Islet of Langerhans (tissue), 1 donor: ENCODE data around the gene PLK2.

Experiments
- FAIRE-seq: peaks from one replicate; lab custom pipeline; 2011; peaks lifted over from hg19 to GRCh38; lab: Jason Lieb, UNC

The PLK2 gene

DNA sequence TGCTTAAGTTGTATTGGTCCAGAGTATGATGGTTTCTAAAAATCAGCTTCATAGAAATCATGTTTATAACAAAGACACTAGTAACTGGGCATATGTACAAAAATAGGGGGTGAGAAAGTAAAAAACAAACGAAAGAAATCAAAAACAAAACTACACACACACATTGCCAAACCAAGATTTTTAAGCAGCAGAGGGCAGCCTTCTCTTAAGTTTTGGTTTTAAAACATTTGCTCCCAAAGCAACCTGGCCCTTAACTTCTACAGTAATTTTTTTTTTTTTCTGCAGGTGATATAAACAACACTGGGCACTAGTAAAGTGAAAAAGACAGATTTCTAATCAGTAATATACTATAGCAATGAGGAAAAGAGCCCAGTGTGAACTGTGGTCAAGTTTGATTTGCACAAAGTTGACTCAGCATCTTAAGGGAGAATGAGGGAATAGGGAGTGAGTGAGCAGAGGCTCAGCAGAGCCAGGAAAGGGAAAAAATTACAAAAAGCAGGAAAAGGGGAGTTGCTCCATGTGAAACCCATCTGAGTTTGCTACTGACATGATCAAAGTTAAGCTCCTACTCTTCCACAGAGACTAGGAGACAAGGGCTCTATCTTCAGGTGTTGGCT, 18.0 kb upstream of the PLK2 start:
- peak; percentile 60 for FAIRE-seq

DNA sequence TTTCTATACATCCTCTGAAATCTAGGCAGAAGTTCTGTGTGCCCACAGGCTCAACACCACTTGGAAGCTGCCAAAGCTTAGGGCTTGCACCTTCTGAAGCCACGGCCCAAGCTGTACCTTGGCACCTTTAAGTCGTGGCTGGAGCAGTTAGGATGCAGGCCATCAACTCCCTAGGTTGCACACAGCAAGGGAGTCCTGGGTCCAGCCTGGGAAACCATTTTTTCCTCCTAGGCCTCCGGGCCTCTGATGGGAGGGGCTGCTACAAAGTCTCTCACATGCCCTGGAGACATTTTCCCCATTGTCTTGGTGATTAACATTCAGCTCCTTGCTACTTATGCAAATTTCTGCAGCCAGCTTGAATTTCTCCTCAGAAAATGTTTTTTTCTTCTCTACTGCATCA, 15.5 kb upstream of the PLK2 start:
- no peak for FAIRE-seq

DNA sequence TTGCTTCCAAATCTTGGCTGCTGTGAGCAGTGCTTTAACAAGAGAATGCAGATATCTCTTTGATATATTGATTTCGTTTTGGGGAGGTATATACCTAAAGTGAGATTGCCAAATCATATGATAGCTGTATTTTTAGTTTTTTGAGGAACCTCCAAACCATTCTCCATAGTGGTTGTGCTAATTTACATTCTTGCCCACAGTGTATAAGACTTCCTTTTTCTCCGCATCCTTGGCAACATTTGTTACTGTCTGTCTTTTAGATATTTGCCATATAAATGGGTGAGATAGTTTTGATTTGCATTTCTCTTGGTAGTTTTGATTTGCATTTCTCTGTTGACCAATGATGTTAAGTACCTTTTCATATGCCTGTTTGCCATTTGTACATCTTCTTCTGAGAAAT, 10.0 kb upstream of the PLK2 start:
- no peak for FAIRE-seq

DNA sequence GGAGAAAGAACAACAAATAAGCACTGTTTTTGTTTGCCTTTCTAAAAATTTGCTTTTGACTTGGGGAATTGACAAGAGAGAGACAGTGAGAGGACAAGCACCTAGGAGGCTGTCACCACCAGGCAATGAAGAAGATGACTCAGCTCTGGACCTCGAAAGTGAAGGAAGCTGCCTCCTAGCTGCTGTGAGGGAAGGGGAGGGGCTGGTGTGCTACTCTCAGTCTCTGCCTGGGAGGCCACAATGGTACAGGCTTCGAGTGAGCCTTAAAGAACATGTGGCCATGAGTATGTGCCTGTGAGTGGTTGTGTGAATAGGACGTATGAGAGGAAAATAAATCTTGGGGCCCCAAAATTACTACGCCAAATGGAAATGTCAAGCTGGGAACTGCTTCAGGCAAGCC, 7.1 kb upstream of the PLK2 start:
- no peak for FAIRE-seq

DNA sequence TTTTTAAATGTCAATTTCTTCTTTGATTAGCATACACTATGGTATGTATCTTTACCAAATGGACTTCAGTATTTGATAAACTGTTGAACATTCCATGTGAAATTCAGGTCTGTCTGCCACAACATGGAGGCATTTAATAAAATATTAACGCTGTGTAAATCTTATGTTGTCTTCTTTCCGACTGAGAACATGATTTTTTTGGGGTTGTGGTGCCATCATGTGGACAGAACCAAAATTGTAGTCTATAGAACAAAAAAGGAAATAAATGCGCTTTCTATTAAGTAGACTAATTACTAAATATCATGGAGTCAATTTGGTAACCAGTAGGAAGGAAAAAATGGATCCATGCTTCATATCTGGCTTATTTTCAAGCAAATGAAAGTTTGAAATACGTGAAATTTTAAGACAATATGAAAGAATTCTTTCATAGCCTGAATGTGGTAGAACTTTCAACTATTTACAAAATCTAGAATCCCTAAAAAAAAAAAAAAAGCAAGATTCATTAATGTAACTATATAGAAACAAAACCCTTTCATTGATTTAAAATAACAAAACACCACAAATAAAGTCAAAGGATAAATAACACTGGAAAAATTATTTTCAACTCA, 2.8 kb upstream of the PLK2 start:
- peak; percentile 99 for FAIRE-seq

DNA sequence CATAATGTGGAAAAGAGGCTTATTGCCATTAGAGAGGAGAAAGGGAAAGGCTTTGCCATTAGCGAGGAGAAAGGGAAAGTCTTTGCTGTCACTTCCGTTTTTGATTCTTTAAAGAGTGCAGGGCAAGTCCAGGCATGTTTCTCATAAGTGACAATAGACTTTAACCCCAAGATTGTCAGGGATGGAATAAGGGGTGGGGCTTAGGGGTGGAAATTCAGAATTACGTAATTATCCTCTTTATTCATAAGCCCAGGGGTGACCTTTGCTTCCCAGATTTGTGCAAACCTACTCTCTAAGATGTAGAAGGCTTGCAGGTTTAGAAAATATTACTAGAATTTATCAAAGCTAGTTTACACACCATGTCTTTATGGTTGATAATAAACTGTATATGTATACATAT, 2.3 kb upstream of the PLK2 start:
- FAIRE-seq: no peak

DNA sequence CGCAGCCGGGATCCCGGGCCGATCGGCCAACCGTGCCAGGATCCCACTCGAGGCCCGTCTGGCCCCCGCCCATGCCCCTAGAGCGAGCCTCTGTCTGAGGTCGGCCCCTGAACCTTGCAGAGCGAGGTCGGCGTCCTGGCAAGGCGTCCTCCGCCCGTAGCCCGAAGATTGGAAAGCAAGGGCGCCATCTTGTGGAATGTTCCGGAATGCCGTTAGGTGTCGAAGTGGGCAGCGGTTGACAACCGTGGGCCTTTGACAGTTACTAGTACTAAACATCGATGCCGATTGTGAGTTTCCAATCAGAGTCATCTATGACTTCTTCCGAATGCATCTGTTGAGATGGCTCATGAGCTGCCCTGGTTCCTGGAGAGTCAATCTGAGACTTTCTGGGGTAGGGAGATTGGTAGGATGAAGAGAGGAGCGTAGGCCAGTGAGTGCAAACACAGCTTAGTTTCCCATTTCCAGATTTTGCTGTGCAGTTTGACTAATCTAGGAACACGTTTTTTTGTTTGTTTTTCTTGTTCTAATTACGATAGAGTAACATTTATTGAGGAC, 923 bp upstream of the PLK2 start:
- FAIRE-seq: peak; percentile 30

DNA sequence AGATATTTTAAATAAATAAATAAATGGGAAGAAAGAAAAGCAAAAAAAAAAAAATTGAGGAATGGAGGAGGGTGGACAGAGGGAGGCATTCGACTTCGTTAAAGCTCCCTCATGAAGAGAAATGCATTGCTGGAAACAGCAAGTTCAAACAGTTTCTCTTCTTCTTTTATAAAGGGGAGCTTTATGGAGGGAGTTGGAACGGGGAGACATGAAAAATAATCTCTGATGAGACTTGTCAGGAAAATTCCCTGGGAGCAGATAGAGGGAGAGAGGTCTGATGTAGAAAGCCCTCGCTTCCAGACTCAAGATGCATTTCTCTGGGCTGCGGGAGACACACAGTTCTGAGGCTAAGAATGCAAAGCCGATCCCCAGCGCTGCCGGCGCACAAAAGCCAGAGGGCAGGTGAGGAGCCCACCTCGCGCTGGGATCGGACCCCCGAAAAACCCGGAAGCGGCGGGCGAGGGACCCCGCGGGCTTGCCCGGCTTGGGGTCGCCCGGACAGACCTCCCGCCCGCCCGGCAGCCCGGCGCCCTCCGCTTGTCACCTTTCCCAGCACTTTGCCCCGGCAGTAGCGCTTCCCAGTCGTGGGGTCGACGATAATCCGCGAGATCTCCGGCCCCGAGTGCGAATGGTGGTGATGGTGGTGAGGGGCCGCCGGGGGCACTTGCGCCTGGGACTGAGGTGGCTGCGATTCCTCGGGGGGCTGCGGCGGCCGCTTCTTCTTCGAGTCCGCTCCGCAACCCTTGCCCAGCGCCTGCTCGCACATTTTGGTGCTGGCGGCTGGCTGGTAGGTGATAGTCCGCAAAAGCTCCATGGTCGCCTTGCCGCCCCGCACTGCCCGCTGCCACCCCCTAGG, 512 bp downstream of the PLK2 start:
- FAIRE-seq: no peak

DNA sequence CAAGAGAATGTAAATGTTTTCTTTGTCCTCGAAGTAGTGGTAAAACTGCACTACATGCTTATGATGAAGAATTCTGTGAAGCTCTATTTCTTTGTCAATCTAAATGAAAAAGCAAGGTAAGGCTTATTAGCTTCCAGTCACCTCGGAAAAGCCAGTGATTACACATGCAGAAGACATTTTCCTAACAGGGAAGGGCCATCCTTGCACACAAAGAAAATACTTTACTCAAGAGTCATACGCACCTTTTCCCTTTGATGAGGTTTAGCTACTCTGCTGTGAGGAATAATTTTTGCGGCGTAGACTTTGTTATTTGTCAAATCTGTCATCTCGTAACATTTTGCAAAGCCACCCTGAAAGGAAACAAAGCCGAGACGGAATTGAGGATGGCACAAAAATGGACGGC, 1.1 kb downstream of the PLK2 start:
- FAIRE-seq: no peak

DNA sequence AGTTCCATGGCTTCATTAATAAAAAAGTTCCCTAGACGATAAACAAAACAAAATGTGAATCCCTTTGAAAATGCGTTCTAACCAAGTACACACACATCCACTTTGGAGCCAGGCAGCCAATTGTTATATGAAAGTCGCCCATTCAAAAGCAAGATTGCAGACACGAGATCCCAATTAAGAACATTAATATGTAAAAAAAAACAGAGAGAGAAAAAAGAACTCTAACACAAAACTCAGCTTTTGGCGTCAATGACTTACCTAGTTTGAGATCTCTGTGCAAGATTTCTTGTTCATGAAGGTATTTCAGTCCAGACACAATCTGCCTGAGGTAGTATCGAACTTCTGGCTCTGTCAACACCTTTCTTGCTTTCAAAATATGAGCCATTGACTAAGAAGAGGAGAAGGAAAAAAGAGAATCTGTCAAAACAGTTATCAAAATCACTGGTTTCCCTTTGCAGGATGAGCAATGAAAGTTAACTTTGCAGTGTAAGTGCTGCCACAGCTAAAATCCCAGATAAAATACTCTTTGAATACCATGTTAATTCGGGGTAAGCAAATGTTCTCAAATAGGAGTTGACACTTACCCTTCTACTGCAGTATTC, 1.6 kb downstream of the PLK2 start:
- FAIRE-seq: peak; percentile 49

DNA sequence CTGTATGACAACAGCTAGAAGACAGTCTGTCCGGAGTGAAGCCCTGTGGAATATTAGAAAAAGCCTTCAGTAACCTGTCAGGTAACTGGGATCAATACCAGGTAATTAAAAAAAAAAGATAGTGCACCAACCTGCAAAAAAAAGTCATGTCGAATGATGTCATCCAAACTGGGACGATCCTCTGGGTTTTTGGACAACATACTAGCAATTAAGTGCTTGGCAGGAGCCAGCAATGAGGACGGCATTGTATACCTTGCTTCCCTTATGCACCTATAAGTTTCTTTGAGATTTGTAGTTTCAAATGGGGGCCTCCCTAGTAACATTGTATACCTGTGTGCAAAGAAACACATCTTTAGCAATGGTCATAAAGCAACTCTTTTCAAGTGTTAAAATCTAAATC, 2.8 kb downstream of the PLK2 start:
- FAIRE-seq: no peak

DNA sequence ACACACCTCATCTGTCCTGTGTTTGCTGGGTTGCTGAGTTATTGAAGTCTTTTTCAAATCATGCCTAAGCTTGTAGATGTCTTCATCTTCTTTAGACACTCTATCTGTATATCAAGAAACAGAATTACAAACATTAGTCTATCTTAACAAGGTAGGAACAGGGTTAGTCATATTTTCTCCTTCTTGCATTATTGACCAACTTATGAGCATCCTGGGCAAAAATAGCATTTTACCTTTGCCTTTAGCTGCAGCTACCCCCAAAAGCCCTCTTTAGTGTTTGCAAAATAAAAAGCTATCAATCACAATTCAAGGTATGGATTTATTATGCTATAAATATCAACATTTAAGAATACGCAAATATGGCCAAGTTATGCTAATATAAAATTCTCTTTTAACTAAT, 3.4 kb downstream of the PLK2 start:
- FAIRE-seq: peak; percentile 70

DNA sequence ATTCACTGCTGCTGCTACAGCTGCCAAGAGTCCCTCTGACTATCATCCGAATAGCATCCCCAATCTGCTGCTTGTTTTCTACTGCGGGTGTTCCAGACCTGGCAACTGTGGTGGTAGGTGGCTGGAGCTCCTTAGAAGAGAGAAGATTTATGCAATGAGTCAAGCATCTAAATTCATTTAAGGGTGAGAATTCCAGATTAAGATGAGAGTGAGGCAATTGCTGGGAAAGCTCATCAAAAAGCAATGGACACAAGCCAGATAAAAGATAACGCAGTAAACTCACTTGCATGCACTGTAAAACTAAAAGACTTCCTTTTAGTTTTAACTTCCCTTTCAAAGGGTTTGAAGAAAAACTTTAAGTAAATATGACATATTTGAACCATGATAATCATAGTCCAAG, 3.9 kb downstream of the PLK2 start:
- no peak for FAIRE-seq

DNA sequence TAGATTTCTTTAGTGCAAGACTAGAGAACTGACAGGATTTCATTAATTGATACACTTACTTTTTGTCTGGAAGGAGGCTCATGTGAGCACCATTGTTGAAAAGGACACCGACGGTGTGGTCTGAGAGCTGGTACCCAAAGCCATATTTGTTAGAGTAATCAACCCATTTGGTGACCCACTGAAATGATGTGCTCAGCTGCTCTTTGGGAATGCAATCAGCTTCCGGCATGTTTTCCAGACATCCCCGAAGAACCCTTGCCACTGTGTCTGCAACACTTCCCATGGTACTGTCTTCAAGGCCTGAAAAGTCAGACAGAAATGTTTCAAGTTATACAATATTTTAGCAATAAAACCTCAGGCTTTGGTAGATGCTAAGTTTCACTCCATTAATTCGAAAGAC, 4.4 kb downstream of the PLK2 start:
- FAIRE-seq: no peak

DNA sequence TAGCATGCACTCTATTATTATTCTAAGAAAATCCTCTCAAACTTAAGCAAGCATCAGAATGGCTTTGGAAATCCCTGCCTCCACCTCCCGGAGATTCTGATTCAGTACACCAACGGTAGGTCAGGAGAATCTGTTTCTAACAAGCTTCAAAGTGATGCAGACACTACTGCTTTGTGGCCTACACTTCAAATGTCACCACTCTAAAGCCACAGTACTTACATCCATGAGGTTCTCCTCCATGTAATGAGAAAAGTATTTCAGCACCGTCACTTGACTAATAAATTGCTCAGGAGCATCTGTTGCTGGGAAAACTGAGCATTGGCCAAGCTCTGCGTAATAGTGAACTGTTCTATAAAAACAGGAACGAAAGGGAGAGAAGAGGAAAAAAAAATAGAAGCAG, 4.8 kb downstream of the PLK2 start:
- FAIRE-seq: no peak

DNA sequence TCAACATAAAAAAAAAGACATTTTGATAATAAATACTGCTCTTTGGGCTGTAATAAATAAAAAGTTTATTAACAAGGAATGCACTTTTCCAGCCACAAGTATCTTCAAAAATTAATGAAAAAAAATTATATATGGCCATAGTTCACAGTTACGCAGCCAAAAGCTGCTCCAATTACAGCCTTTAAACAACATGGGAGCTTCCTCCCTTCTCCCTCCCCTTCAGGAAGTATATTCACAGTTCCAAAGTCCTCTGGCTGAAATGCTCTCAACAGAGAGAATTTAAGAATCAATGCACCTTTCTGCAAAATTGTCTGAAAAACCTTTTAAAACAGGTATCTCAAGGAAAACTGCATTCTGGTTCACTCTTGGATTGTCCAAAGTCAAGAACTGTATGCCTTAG, 5.9 kb downstream of the PLK2 start:
- FAIRE-seq: no peak

DNA sequence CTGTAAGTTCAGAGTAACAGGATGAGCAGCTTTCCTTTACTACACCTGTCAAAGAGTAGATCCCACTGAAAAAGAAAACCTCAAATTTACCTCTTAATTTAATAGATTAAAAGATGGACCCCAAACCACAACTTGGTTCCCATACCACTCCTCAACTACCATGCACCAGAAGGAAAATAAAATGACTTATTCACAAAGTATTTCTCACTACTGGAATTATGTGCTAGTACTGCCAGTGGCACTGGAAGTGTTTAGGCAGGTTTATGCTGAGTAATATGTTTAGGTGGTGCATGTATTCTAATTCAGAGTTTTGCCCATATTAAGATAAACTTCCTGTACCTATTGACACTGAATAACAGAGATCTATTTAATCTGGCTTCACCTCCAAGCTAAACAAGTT, 6.6 kb downstream of the PLK2 start:
- FAIRE-seq: no peak

DNA sequence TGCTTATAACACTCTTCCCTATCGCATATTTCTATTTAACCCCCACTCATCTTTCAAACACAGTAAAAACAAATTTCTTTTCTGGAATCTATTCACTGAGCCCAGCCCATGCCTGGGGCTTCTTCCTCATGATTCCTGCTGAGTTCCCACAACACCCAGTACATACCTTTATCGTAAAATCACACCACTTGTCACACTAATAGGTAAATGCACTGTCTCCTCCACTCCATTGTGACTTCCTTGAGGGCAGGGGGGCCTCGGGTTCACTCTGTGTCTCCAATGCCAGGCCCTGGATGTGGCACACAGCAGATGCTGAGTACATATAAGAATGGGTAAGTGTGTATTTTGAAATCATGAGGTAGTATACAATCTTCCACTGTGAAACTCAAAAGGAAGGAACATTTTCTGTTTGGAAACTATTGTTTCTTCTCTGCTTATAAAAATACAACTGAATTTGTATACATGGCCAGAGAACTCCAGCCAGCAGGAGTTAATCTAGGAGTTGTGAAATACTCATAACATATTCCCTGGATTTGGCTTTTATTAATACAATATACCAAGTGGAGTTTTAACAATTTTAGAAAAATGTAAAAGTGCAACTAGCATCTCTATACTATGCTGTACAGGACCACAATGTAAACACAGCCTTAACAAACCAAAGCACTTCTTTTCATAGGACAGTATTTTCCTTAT, 7.2 kb downstream of the PLK2 start:
- FAIRE-seq: no peak

DNA sequence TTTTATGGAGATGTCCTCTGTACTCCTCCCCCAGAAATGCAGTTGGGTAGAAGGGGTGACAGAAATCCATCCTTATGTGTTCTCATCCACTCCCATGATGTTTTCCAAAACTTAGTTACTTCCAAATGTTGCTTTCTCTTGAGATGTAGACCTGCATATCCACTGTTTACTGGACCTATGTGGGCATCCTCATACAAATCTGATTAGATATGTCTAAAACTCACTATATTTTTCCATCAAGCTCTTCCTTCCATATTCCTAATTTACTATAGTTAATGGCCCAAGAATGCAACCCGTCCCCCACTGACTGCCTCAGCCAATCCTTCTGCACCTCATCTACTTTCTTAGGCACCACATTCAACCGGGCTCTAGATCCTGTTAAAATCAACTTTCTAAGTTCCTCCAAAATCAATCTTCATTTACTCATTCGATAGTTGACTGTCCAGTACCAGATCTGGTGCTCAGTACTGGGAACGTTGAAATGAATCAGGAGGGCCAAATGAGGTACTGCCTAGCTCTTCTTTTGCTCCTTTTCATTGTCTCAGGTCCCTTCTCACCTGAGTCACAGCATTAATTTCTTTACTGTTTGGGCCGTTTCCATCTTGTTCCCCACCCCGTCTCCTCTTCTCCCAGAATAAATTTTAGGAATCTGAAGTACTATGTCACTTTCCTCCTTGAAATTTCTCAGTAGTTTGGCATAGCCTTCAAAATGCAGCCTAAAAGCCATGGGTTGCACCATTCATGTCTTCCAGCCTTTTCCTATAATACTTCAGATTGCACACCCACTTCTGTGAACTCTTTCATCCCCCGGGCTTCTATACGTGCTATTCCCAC, 7.9 kb downstream of the PLK2 start:
- no peak for FAIRE-seq

DNA sequence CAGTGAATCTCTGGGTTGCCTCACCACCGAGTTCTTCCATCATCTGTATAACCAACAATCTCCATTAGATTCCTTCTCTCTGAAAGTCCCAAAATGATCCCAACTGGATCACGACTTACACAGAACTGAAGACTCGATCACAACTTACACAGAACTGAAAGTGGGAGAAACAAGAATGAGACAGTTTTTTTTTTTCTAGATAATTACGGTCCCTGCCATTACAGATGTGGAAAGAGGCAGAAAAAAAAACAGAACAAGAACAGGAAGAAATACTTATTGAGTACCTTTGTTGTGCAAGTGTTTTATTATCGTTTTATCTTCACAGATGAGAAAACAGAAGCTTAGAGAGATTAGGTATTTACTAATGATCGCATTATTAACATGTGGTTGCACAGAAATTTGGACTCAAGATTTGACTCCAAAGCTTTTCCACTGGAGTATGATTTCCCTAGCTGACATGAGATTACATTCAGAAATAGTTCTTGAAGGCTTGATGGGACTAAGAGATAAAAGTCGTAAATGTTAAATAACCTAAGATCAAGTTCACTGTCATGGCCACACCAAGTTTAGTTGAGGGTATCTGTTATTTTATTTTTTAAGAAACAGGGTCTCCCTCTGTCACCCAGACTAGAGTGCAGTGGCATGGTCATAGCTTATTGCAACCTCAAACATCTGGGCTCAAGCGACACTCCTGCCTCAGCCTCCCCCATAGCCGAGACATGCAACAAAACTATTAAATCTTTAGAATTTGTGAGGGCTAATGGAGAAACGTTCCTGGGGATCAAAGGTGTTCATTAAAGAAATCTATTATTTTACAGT, 8.9 kb downstream of the PLK2 start:
- FAIRE-seq: no peak

DNA sequence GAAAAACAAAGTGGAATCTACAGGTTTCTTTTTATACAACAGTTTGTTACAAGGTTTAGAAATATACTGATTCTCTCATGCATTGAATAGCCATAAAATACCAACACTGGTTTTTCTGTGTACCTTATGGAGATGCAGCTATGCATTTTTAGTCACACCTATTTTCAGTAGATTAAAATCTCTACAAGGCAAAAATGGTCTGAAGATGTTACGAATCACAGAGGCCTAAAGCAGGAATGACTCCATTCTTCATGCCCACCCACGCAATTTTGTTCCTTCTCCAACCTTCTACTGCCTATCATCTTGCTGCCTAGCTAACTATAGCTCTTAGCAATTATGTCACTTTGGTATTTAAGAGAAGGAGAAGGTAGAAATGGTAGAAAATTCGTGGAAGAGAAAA, 9.9 kb downstream of the PLK2 start:
- FAIRE-seq: no peak
